Immature natural killer cell (primary cell): ENCODE measurements around the gene GDF9. TPM values are rescaled to one million over a fixed set of nuclear protein-coding genes. Genes with fewer than 3 reads are reported as not detected.

Experiments
- DNase-seq, 3 donors: peaks; one replicate each; pipeline ENCODE4 v3.0.0; 2022; ENCODE audit warnings: mixed read lengths in 1 of 3
- H3K27ac Mint-ChIP-seq, 6 donors: one replicate each; pipeline ENCODE4 v1.8.0; 2020; ENCODE audit warnings: mixed read lengths in 6 of 6, mild to moderate bottlenecking in 5 of 6, inconsistent platforms in 4 of 6, moderate library complexity in 3 of 6
- H3K27me3 Mint-ChIP-seq, 3 donors: one replicate each; pipeline ENCODE4 v1.8.0; 2020 to 2021; ENCODE audit warnings: low read depth in 3 of 3, mild to moderate bottlenecking in 3 of 3, mixed read lengths in 3 of 3, moderate library complexity in 3 of 3, inconsistent platforms in 1 of 3
- H3K36me3 Mint-ChIP-seq, 3 donors: one replicate each; pipeline ENCODE4 v1.8.0; 2020; ENCODE audit warnings: mixed read lengths in 3 of 3, inconsistent platforms in 2 of 3, mild to moderate bottlenecking in 2 of 3
- H3K4me1 Mint-ChIP-seq, 2 donors: one replicate each; pipeline ENCODE4 v1.8.0; 2020; ENCODE audit warnings: inconsistent platforms in 2 of 2, mild to moderate bottlenecking in 2 of 2, mixed read lengths in 2 of 2, moderate library complexity in 1 of 2
- H3K4me3 Mint-ChIP-seq, 5 donors: one replicate each; pipeline ENCODE4 v1.8.0; 2020; ENCODE audit warnings: mild to moderate bottlenecking in 5 of 5, mixed read lengths in 5 of 5, inconsistent platforms in 3 of 5, moderate library complexity in 3 of 5
- H3K9me3 Mint-ChIP-seq, 6 donors: one replicate each; pipeline ENCODE4 v1.8.0; 2020; ENCODE audit warnings: mild to moderate bottlenecking in 6 of 6, mixed read lengths in 6 of 6, inconsistent platforms in 4 of 6, moderate library complexity in 3 of 6
- polyA plus RNA-seq, 3 donors: library from polyadenylated mRNA; unstranded; fragments of 300-500 nt; fragmentation: Illumina TruSeq; gene quantifications; one replicate each; pipeline ENCODE4 v1.2.3, GENCODE V29; 2021

The GDF9 gene
- under 1 TPM in 1 of 3 donors, not detected in 2; 0.12 TPM for polyA plus RNA-seq

GRCh38 chr5:132866342-132867045 lies at the start of gene GDF9, which contains the start of gene UQCRQ:
TSS of gene GDF9 (minus strand) at chr5:132866469. CDS start at chr5:132864533, 1,936 bp downstream.
TSS of gene UQCRQ (plus strand) at chr5:132866642. CDS start at chr5:132866882, 240 bp downstream.
- Mint-ChIP-seq H3K36me3 (no peaks in the 10 kb centered on the region), H3K27ac (peak within 1 kb of the TSS; percentile 99 to 100 (median 100)), H3K4me3 (peak within 1 kb of the TSS; percentile 98 to 100 (median 99)), H3K4me1 (peaks cover 23 to 36% of the 10 kb centered on the region in 2 donors), H3K27me3 (peaks cover 3 to 15% (median 13%) of the 10 kb centered on the region in 3 donors), H3K9me3 (no peaks in the 10 kb centered on the region)
- peak; percentile 96 to 97 (median 97) for DNase-seq

- H3K4me1 Mint-ChIP-seq, result peaks cover 4 to 31% of the 10 kb centered on the region in 2 donors
- H3K27me3 Mint-ChIP-seq, result peaks cover 0 to 2% (median 0%) of the 10 kb centered on the region in 3 donors
- no peak for DNase-seq
- H3K27ac Mint-ChIP-seq, result peak overlapping the region in 1 of 6 donors; percentile 55
- H3K4me3 Mint-ChIP-seq, result no peak overlapping the region
- no peaks in the 10 kb centered on the region for H3K9me3 Mint-ChIP-seq
- H3K36me3 Mint-ChIP-seq, result peaks cover 7 to 17% (median 9%) of the 10 kb centered on the region in 3 donors
Observed at GRCh38 chr5:132915681-132916080, 49.4 kb upstream of the GDF9 start.

GRCh38 chr5:132909702-132910101 lies 43.4 kb upstream of the GDF9 start:
- Mint-ChIP-seq H3K9me3 (no peaks in the 10 kb centered on the region), H3K27ac (no peak overlapping the region), H3K4me3 (no peak overlapping the region), H3K4me1 (peaks cover 15 to 56% of the 10 kb centered on the region in 2 donors), H3K27me3 (peaks cover 0 to 2% (median 0%) of the 10 kb centered on the region in 3 donors), H3K36me3 (peaks cover 7 to 10% (median 9%) of the 10 kb centered on the region in 3 donors)
- no peak for DNase-seq

GRCh38 chr5:132907161-132907560 lies 40.9 kb upstream of the GDF9 start:
- Mint-ChIP-seq H3K36me3 (peaks cover 8 to 15% (median 10%) of the 10 kb centered on the region in 3 donors), H3K27ac (no peak overlapping the region), H3K27me3 (peaks cover 0 to 2% (median 0%) of the 10 kb centered on the region in 3 donors), H3K4me3 (no peak overlapping the region), H3K4me1 (peaks cover 17 to 52% of the 10 kb centered on the region in 2 donors), H3K9me3 (no peaks in the 10 kb centered on the region)
- DNase-seq, result no peak

GRCh38 chr5:132905938-132906337 lies 39.7 kb upstream of the GDF9 start:
- Mint-ChIP-seq H3K4me1 (peaks cover 16 to 43% of the 10 kb centered on the region in 2 donors), H3K4me3 (no peak overlapping the region), H3K36me3 (peaks cover 4 to 12% (median 8%) of the 10 kb centered on the region in 3 donors), H3K9me3 (no peaks in the 10 kb centered on the region), H3K27me3 (no peaks in the 10 kb centered on the region), H3K27ac (peak overlapping the region in 3 of 6 donors; percentile 2 to 24 (median 23))
- DNase-seq, result no peak

- Mint-ChIP-seq H3K4me3 (no peak overlapping the region), H3K9me3 (no peaks in the 10 kb centered on the region), H3K27ac (no peak overlapping the region), H3K4me1 (peaks cover 14 to 31% of the 10 kb centered on the region in 2 donors), H3K27me3 (no peaks in the 10 kb centered on the region), H3K36me3 (peaks cover 6 to 27% (median 6%) of the 10 kb centered on the region in 3 donors)
- no peak for DNase-seq
Observed at GRCh38 chr5:132901730-132902129, 35.5 kb upstream of the GDF9 start.

GRCh38 chr5:132901036-132901435 lies 34.8 kb upstream of the GDF9 start:
- Mint-ChIP-seq H3K4me1 (peaks cover 13 to 24% of the 10 kb centered on the region in 2 donors), H3K4me3 (no peak overlapping the region), H3K9me3 (no peaks in the 10 kb centered on the region), H3K27ac (no peak overlapping the region), H3K27me3 (no peaks in the 10 kb centered on the region), H3K36me3 (peaks cover 10 to 34% (median 12%) of the 10 kb centered on the region in 3 donors)
- DNase-seq, result no peak

- Mint-ChIP-seq H3K27ac (no peak overlapping the region), H3K9me3 (no peaks in the 10 kb centered on the region), H3K4me1 (peaks cover 0 to 6% of the 10 kb centered on the region in 2 donors), H3K4me3 (no peak overlapping the region), H3K36me3 (peaks cover 17 to 47% (median 26%) of the 10 kb centered on the region in 3 donors), H3K27me3 (no peaks in the 10 kb centered on the region)
- DNase-seq, result no peak
Observed at GRCh38 chr5:132898094-132898493, 31.8 kb upstream of the GDF9 start.

- Mint-ChIP-seq H3K27me3 (no peaks in the 10 kb centered on the region), H3K27ac (peak overlapping the region in 5 of 6 donors; percentile 57 to 88 (median 75)), H3K4me3 (no peak overlapping the region), H3K9me3 (no peaks in the 10 kb centered on the region), H3K36me3 (peaks cover 13 to 58% (median 40%) of the 10 kb centered on the region in 3 donors), H3K4me1 (peaks cover 0 to 5% of the 10 kb centered on the region in 2 donors)
- DNase-seq, result no peak
Observed at GRCh38 chr5:132896685-132897084, 30.4 kb upstream of the GDF9 start.

GRCh38 chr5:132895719-132896305 lies 29.5 kb upstream of the GDF9 start:
- H3K36me3 Mint-ChIP-seq, result peaks cover 13 to 57% (median 40%) of the 10 kb centered on the region in 3 donors
- no peak overlapping the region for H3K4me3 Mint-ChIP-seq
- no peaks in the 10 kb centered on the region for H3K9me3 Mint-ChIP-seq
- H3K27ac Mint-ChIP-seq, result peak overlapping the region in 2 of 6 donors; percentile 57 to 75
- DNase-seq, result no peak
- peaks cover 0 to 5% of the 10 kb centered on the region in 2 donors for H3K4me1 Mint-ChIP-seq
- no peaks in the 10 kb centered on the region for H3K27me3 Mint-ChIP-seq

- H3K27me3 Mint-ChIP-seq, result peaks cover 0 to 1% (median 0%) of the 10 kb centered on the region in 3 donors
- H3K4me3 Mint-ChIP-seq, result no peak overlapping the region
- H3K9me3 Mint-ChIP-seq, result no peaks in the 10 kb centered on the region
- H3K4me1 Mint-ChIP-seq, result no peaks in the 10 kb centered on the region
- peak overlapping the region in 1 of 6 donors; percentile 57 for H3K27ac Mint-ChIP-seq
- H3K36me3 Mint-ChIP-seq, result peaks cover 13 to 58% (median 39%) of the 10 kb centered on the region in 3 donors
- DNase-seq, result no peak
Observed at GRCh38 chr5:132890817-132891216, 24.5 kb upstream of the GDF9 start.

- no peaks in the 10 kb centered on the region for H3K4me1 Mint-ChIP-seq
- DNase-seq, result no peak
- no peak overlapping the region for H3K4me3 Mint-ChIP-seq
- H3K9me3 Mint-ChIP-seq, result no peaks in the 10 kb centered on the region
- H3K27me3 Mint-ChIP-seq, result peaks cover 0 to 1% (median 0%) of the 10 kb centered on the region in 3 donors
- H3K36me3 Mint-ChIP-seq, result peaks cover 10 to 61% (median 35%) of the 10 kb centered on the region in 3 donors
- H3K27ac Mint-ChIP-seq, result no peak overlapping the region
Observed at GRCh38 chr5:132889501-132889900, 23.2 kb upstream of the GDF9 start.

GRCh38 chr5:132887283-132887682 lies 21.0 kb upstream of the GDF9 start:
- Mint-ChIP-seq H3K9me3 (no peaks in the 10 kb centered on the region), H3K27ac (peak overlapping the region in 1 of 6 donors; percentile 13), H3K36me3 (peaks cover 11 to 55% (median 22%) of the 10 kb centered on the region in 3 donors), H3K4me3 (no peak overlapping the region), H3K27me3 (peaks cover 0 to 1% (median 0%) of the 10 kb centered on the region in 3 donors), H3K4me1 (peaks cover 0 to 10% of the 10 kb centered on the region in 2 donors)
- no peak for DNase-seq
